Activated T-cell treated with anti-CD3 and anti-CD28 coated beads for 4 hours (primary cell): ENCODE results near the gene KCNQ1.

ENCODE experiments used
- DNase-seq: peaks from one replicate; pipeline ENCODE4 v3.0.0-alpha.2; 2020

The KCNQ1 gene

DNA sequence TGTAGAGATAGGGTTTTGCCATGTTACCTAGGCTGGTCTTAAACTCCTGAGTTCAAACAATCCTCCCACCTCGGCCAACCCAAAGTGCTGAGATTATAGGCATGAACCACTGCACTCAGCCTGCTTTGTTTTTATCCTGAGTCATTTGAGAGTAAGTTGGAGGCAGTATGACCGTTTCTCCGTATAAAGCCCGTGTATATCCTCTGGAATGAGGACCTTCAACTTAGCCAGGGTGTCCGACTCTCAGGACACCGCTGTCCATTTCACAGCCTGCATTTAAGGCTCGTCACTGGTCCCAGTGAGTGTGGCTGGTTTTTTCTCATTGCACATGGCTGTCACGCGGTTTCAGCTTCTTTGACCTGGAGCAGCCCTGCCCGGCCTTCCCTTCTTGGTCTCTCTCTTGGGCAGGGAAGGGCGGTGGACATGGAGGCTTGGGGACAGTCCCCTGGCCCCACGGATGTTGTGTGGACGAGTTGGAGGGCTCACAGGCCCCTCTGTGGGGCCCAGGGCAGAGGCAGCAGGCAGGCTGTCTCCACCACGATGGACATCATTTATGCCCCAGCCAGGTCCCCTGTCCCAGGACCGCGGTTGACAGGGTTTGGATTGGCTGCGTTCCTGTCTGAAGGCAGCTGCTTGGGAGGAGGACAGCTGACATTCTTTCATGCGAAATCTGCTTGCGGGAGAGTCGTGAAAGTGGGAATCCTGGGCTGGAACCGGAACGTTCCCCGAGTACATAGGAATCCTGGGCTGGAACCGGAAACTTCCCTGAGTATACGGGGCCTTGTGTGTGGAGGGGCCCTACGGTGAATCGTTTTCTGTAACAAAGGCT, 93.3 kb downstream of the KCNQ1 start:
- no peak for DNase-seq

DNA sequence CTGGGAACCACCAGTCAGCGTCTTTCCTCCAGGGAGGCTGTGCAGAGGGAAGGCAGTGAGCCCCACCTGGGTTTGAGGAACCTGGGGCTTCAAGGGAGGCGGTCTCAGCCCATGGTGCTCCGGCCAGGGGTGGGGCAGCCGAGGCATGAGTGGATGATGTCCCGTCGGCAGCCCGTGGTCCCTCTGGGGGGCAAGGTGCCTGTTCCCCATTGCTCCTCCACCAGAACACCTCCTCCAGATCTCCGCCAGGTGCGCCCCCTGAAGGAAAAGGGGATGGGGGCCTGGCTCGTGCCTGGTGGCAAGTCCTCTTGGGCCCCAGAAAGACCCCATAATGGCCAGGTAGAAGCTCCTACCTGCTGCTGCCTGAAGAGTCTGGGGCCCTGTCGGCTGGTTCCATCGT, 94.1 kb downstream of the KCNQ1 start:
- DNase-seq = no peak

DNA sequence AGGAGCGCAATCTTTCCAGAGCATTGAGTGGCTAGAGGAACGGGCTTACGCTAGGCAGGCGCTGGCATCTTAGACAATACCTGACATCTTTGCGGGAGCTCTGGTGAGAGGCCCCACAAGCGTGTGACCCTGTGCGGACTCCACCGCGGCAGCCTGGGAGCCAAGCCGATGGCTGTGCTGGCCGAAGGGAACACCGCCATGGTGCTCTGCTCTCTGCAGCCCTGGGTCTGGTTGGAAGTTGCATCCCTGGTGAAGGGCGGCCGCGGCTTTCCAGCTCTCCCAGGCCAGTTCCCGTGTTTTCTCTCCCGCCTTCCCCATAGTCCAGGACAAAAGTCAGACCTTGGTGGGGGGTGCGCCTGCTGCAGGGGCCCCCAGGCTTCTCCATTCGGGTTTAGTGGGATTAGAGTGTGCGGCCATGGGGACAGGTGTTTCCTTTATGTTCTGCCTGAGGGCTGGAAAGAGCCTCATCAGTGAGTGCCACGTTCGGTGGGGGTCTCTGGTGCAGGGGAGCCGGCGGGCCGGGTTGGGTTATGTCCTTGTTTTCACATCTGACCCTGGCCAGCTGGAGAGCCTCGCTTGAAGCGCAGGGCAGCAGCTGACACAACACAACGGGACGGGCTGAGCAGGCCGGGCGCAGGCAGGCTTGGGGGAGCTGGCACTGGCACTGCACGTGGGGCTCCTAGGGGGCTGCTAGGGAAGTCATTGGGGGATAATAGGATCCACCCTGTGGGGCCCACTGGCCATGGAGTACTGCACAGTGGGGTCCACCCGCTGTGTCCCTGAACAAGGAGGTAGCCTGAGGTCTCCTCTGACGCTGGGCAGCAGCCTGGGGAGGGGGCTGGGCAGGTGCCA, 94.8 kb downstream of the KCNQ1 start:
- DNase-seq = no peak

DNA sequence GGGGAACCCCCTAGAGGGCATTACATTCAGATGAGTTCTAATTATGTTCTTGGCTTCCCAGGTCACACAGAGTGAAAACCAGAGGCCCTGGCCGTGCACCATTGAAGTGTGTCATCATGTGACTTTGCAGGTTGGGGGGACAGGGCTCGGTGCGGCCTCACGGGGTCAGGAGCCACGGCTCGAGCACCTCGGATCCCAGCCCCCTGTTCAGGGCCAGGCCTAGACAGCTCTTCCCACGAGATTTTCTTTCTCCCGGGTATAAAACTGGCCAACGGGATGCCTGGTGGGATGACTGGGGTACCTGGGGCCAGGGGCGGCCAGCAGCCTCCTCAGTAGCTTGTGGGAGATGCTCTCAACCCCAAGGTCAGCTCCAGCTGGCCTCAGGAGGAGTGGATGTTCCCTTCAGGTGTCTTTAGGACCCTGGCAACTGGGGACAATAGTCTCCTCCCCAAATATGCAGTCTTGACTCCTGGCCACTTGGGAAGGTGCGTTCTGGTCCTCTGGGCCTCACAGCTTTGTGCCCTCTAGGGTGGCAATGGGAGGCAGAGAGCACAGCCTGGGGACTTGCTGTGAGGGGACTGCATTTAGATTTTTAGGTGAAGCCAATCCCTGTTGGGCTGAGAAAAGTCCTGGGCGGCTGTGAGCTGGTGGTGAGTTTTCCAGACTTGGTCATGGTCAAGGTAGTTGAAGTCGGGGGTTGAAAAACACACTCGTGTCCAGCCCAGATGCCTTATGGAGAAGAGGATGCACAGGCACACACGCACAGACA, 95.6 kb downstream of the KCNQ1 start:
- no peak for DNase-seq

DNA sequence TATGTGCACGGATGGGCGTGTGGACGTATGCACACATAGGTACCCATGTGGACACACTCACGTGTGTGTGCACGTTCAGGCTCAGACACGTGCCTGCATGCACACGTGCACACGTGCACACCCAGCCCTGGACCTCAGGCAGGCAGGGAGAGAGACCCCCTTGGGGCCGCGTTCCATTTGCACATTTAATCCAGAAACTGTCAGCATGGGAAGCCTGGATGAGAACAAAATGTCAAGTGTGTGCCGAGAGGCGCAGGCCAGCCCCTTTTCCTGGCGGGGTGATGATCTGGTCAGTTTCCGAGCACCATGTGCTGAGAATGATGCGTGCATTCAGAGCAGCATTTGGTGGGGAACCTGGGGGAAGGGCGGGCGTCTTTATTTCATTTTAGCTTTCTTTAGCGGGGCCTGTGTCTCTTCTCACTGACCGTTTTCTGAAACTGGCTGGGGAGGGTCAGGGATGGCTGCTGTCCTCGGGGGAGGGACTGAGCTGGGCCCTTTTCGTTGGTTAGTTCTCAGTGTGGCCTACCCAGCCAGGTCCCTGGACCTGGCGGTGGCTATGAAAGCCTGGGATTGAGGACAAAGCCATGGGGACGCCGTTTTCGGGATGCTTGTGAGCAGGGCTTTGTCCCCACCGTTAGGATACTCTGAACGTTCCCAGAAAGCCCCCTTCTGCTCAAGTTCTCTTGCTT, 96.3 kb downstream of the KCNQ1 start:
- DNase-seq = no peak

DNA sequence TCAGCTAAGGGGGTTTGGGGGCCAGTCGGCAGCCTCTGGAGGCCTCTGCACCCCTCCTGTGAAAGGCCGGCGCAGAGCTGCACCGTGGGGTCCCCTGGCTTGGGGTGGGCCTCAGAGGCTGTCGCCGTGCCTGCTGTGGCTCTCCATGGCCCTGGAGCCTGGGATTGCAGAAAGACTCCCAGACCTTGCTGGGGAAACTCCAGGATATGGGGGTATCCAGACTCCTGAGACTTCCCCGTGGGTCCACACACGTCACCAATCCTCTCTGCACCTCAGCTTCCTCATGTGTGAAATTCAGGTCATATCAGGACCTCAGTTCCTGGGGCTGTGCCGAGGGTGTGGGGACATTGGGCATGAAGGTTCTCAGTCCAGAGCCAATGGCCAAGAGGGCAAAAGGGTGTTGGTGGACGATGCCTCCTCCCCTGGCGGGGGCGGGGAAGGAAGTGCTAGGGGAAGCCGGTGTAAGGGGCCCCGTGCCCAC, 97.1 kb downstream of the KCNQ1 start:
- no peak for DNase-seq

DNA sequence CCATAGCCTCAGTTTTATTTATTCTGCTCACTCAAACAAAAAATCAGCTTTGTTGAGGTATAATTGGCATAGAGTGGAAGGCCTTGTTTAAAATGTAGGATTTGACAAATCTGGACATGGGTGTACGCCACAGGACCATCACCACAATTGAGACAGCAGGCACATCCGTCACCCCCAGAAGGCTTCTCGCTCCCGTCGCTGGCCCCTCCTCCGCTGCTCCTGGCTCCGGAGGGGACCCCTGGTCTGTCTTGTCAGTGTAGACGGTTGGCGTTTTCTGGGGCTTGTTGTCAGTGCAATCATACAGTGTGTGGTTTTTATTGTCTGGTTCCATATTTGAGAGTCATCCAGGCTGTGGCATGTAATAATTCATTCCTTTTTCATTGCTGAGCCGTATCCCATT, 97.6 kb downstream of the KCNQ1 start:
- no peak for DNase-seq

DNA sequence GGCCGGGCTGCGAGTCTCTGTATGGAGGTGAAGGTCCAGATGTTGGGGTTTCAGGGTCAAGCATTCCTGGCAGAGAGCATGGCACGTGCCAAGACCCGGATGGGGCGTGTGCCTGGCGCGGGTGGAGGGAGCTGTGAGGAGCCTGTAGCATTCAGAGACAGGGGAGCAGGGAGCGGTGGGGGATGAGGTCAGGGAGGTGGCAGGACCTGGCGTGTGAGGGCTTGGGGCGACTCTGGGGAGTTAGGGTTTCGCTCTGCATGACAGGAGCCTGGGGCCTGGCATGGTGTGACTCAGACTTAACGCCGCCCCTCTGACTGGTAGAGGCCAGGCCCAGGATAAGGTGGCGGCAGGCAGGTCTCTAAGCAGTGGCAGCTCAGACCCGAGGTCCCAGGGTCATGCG, 103.0 kb downstream of the KCNQ1 start:
- no peak for DNase-seq

DNA sequence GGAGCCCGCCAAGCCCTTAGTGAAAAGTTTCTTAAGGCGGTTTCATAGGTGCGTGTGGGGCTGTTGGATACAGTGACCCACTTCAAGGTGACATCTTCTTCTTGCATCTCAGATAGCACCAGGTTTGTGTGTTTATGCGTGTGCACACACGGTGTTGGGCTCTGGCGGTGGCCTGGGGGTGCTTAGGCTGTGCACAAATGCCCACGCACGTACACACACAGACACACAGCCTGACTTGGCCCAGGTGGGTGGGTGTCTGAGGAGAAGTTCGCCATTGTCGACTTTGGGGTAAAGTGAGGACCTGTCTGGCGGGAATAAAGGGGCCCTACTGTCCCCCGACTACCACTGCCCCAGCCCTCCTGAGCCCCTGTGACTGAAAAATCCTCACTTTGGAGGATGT, 103.8 kb downstream of the KCNQ1 start:
- no peak for DNase-seq

DNA sequence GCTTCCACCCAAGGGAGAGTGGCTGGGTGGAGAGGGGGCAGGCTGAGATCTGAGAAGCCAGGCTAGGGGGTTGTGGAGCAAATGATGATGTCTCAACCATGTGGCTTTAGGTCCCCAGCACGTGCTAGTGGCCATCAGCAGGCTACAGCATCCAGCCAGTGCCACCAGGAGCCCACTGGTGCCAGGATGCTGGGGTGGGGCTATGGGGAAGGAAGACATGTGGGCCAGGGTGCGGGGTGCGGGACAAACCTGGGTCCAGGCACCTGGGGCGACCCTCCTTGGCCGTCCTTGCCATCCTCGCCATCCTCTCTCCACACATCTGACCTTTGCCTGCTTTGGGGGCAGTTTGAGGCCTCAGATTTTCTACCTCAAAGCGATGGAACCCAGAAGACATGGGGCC, 104.3 kb downstream of the KCNQ1 start:
- no peak for DNase-seq

DNA sequence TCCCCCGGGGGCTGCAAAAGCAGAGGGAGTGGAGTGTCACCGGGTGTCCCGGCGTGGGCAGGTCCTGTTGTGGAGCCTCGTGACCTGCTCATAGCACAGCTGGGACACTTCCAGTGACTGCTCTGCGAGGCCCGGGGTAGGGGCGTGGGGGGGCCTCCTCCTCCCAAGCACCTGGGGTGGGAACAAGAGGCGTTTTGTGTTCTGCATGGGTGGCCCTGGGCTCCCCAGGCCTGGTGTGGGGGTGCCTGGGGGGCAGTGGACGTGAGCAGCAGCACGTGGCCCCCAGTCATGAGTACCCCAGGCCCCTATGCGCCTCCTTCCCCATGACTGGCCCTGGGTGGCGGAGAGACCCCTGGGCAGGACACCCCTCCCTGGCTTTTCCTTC, 104.7 kb downstream of the KCNQ1 start:
- no peak for DNase-seq

DNA sequence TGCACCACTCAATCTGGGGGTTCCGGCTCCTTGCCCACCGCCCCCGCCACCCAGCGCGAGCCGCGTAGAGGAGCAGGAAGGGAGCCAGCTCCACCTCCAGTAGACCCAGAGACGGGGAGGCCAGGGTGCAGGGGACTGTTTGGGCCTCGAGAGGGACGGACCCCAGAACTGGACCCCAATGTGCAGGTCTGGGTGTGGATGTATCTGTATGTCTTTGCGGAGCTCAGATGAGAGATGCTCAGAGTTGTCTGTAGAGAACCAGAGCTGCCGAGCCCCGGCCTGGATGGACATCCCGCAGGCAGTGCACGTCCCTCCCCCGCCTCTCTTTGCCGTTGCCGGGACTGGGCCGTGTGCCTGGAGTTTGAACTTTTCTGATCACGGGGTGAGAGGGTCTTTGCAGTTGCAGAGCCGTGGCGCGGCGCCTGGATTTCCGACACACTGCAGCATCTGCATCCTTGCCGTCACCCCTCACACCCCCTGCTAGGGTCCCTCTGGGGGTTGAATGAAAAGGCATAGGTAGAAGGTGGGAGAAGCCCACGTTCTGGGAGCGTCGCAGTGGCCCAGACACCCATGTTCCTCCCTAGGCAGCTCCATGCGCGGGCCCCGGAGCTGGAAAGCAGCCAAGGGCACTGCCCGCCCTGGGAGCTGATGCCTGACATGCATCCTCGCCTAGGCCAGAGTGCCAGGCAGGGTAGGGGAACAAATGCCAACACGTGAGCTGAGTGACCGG, 105.2 kb downstream of the KCNQ1 start:
- DNase-seq = no peak

DNA sequence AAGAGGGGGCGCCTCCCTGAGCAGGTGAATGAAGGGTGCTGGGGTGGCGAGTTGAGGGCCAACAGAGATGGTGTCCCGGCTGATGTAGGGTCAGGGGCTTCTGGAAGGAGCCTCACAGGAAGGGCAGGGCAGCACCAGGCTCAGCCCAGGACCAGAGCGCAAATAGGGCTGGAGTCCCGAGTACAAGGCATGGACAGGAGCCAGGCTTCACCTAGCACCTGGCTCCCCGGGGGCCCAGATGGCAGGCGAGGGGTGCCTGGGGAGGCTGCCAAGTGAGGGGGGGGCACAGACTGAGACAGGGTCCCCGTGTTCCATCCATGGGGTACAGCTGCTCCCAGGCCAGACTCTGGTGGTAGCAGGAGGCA, 105.8 kb downstream of the KCNQ1 start:
- DNase-seq = no peak

DNA sequence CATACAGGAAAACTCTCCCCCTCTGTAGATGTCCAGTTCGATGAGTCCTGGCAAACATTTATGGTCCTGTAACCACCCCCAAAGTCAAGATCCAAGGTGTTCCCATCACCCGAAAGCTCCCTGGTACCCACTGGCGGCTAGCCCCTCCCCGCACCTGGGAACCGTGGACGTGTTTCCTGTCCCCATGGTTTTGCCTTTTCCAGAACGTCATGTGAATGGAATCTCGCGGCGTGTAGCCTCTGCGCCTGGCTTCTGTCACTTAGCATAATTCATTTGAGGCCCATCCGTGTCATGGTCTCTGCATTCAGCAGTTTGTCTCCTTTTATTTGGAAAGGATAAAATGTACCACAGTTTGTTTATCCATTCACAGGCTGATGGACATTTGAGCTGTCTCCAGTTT, 106.3 kb downstream of the KCNQ1 start:
- DNase-seq = no peak

DNA sequence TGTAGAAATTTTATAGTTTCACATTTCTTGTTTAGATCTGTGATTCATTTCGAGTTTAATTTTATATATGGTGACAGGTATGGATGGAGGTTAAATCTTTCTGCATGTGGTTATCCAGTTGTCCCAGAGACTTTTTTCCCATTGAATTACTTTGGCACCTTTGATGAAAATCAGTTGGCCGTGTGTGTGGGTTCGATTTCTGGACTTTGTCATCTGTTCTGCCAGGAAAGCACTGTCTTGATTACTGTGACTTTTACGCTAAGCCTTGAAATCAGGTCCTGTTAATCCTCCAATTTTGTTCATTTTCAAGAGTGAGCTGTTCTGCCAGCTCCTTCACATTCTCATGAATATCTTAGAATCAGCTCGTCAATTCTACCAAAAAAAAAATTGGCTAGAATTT, 107.4 kb downstream of the KCNQ1 start:
- DNase-seq = no peak

DNA sequence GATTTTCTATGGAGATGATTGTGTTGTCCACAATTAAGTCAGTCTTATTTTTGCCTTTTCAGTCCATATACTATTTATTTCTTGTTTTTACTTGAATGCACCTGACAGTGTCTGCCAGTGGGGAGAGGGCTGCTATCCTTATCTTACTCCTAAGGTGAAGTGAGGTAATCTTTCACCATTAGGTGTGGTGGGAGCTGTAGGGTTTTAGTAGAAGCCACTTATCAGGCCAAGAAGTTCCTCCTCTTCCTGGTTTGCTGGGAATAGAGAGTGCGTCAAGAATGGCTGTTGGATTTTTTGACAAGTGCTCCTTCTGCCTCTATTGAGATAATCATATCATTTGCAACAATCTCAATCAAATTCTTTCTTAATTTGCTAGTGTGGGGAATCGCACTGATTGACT, 108.4 kb downstream of the KCNQ1 start:
- DNase-seq = no peak

DNA sequence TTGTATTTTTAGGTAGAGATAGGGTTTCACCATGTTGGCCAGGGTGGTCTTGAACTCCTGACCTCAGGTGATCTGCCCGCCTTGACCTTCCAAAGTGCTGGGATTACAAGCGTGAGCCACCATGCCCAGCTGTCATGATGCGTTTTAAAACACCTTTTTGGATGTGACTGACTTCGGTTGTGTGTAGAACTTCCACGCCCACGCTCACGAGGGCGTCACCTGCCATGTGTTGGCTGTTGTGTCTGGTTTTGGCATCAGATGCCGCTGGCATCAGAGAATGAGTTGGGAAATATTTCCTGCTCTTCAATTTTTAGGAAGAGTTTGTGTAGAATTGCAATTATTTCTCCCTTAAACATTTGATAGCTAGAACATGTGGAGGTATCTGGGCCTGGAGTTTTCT, 109.1 kb downstream of the KCNQ1 start:
- no peak for DNase-seq

DNA sequence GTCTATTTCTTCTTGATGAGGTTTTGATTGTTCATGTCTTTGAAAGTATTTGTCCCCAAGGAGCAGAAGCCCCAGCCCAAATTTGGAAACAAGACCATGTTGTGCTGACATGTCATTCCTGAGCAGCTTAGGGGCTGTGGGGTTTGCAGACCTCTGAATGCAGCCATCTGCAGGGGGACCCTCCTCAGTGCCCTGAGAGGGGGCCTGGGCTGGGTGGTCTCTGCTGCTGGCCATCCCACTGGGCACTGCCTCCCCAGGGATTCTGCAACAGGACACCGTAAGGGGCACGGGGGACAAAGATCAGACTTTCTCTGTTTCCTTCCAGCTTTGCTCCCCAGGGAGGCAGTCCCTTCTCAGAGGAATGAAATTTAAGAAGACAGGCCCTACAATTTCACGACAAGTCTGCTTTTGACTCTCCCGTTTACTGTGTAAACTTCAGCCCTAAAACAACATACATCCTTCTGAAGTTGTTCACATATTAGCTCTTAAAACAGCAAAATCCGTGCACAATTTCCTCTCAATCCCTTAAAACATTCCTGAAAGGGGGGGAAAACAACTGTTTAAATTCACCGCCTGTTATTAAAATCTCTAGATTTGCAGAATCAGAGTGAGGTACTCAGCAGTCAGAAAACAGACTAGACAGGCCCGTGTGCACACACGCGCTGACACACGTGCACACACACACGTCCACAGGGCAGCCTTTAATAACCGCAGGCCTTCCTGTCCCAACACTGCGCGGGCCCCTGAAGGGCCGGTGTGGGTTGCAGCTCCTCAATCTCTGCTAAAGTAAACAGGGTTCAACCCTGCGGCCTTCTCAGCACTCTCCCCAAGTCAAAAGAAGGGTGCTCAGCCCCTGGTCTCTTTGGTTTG, 109.8 kb downstream of the KCNQ1 start:
- DNase-seq = no peak

DNA sequence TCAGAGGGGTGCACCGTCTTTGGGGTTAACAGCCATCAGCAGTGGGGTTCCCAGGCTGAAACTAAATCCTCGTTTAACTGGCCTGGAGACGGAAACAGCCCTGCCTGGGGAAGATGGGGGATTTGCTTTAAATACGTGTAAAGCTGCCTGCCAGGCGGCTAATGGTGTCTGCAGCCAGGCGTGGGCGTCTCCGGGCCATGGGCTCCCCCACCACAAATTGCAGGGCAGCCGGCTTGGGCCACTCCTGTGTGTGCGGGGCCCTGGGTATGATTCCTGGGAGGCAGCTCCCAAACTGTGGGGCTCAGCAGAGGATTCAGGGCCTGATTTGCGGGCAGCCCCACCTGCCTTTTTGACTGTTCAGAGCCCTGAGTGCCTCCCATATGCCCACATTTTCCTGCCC, 110.5 kb downstream of the KCNQ1 start:
- no peak for DNase-seq

DNA sequence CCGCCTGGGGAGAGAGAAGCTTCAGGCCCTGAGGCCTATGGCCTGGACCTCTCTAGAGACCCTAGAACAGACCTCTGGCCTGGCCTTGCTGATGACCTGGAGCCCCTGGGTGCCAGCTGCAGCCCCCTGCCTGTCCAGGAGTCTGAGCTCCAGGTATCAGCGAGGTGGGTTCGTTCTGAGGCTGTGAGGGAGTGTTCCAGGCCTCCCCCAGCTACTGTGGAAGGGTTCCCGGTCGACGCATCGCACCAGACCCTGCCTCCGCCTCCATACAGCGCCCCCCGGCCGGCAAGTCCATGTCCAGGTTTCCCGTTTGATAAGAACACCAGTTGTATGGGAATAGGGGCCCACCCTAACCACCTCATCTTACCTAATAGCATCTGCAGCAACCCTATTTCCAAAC, 111.1 kb downstream of the KCNQ1 start:
- no peak for DNase-seq

DNA sequence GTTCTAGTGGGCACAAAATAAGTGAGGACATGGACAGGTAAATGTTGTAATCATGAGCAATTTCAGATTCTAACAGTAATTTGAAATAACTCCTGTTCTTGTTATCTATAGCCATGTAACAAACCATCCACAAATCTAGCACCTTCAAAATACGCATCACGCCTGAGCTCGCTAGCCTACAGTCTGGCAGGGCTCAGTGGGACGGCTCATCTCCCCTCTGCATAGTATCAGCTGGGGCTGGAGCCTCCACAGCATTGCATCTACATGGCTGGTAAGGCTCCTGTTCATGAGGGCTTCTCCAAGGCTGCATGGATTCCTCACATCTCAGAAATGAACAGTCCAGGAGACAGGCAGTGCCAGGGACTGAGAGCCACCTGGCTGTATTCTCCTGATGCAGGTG, 112.6 kb downstream of the KCNQ1 start:
- DNase-seq = no peak
